ENCODE results near the gene CSPG5.
A peak's percentile ranks its signal among the peaks of the same experiment; 100 is the strongest.

Gene CSPG5

DNA sequence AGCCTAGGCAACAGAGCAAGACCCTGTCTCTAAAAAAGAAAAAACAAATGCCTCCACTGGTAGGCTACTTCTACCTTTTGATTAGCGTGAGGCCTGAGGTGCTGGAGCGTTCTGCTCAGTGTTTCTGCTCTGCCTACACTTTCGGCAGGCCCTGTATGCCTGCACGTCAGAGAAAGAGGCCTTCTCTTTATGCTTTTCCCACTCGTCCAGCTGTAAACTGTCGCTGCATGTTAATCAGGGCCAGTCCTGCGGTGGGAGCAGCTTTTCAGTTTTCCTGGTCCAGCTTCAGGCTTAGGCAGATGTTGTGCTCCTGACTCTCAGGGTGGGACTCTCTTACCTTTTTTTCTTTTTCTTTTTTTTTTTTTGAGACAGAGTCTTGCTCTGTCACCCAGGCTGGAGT is 25.3 kb downstream of the CSPG5 start:
- H3K27ac ChIP-seq = no peak overlapping the region
- no peak overlapping the region for H3K4me3 ChIP-seq

GRCh38 chr3:47542471-47543173 is 36.0 kb downstream of the CSPG5 start:
- H3K4me3 ChIP-seq = no peak overlapping the region
- H3K27ac ChIP-seq = peak overlapping the region in 1 of 21 experiments; percentile 22

DNA sequence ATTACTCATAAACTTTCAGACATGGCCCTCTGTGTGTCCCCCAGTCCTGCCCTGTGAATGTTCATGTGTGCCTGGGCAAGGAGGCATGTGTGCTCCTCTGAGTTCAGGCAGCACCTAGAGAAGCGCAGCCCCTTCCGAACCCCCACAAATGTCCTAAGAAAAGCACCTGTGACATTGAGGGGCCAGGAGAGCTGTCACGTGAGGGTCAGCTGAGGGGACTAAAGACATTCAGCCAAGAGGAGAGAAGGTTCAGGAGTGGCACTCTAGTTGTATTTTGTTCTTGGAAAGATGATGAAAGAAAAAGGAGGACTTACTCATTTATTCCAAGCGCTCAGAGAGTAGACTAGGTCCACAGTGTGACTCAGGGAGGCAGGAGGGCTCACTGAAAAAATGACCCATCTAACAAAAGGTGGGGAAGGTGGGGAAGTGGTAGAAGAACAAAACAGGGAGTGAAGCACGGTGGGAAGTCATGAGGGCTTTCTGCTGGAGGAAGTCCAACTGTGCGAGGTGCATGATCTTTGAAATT is 37.0 kb downstream of the CSPG5 start:
- Histone ChIP-seq H3K4me3 (no peak overlapping the region), H3K27ac (no peak overlapping the region)

- Histone ChIP-seq H3K27ac (no peak overlapping the region), H3K4me3 (no peak overlapping the region)
These were observed 38.4 kb downstream of the CSPG5 start for GRCh38 chr3:47540281-47540680.

DNA sequence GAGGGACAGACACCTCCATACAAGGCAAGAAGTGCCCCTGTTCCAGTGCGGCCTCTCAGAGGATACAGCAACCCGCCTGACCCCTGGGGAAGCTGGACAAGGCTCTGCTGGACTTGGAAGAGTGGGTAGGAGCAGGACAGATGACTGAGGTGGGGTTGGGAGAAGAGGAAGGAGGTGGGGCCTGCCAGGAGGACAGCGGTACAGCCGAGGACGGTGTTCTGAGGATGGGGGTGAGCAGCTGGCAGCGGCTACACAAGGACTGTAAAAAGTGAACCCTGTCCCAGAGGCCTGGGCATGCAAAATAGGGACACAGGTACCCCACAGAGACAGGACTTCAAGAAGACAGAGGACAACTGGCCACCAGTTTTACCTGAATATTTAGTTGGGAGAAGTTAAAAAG is 41.7 kb downstream of the CSPG5 start:
- Histone ChIP-seq H3K4me3 (no peak overlapping the region), H3K27ac (no peak overlapping the region)

DNA sequence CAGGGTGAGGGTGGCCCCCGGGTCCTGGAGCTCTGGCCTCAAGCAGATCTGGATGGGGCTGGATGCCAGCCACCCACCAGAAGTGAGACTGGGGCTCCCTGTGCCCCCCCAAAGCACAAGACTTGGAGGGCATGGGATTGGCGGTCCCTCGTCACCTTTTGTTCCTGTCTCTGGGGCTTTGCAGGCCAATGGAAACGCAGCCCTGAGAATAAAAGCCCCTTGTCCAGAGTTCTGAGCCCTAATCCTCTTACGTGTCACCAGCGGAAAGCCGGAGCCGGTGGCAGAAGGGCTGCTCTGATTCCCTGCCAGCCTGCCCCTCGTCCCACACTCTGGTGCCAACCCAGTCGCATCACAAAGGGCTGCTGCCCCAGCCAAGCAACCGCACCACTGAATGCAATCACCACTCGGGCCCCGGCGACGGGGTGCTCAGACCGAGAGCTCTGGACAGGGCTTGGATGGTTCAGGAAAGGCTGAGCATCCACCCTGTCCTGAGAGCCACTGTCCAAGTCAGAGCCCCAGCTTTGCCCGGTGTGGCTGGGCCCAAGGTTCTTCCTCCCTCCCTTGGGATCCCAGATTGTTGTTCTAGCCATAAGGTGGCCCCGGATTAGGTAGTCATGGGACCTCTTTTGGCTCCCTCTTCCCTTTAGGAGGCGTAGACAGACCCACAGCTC is 42.3 kb downstream of the CSPG5 start:
- Histone ChIP-seq H3K27ac (no peak overlapping the region), H3K4me3 (no peak overlapping the region)

DNA sequence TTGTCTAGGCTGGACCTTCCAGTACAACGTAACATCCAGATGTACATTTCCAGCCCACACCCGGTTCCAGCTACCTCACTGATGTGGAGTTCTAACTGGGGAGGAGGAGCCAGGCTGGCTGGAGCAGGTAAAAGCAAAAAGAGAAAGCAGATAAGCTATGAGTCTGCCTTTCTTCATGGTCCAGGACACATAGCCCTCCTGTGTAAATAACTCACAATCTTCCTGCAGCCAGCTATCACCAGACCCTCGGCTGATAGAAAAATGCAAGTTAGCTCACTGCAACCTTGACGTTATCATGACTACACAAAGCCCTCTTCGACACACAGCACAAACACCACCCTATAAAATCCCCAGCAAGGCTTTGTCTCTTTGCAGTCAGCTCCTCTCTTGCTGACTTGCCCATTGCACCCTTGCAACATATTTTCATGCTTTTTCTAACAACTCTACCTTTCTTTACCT is 44.6 kb downstream of the CSPG5 start:
- no peak overlapping the region for H3K4me3 ChIP-seq
- no peak overlapping the region for H3K27ac ChIP-seq

GRCh38 chr3:47533481-47533880 is 45.2 kb downstream of the CSPG5 start:
- Histone ChIP-seq H3K4me3 (no peak overlapping the region), H3K27ac (no peak overlapping the region)

DNA sequence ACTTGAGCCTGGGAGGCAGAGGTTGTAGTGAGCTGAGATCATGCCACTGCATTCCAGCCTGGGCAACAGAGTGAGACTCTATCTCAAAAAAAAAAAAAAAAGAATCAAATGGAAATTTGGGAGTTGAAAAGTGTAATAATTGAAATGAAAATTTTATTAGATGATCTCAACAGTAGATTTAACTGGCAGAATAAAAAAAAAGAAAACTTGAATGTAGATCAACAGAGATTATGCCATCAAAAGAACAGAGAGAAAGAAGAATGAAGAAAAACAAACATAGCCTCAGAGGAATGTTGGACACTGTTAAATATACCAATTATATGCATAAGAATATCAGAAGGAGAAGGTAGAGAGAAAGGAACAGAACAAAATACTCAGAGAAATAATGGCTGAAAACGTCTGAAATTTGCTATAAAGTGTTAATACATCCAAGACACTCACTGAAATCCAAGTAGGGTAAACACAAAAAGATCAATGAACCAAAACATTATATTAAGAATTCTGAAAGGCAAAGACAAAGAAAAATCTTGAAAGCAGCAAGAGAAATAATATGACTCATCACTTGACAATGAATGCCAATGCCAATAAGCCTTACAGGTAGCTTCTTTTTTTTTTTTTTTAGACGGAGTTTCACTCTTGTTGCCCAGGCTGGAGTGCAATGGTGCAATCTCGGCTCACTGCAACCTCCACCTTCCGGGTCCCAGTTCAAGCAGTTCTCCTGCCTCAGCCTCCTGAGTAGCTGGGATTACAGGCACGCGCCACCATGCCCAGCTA is 50.5 kb downstream of the CSPG5 start:
- Histone ChIP-seq H3K27ac (no peak overlapping the region), H3K4me3 (no peak overlapping the region)

DNA sequence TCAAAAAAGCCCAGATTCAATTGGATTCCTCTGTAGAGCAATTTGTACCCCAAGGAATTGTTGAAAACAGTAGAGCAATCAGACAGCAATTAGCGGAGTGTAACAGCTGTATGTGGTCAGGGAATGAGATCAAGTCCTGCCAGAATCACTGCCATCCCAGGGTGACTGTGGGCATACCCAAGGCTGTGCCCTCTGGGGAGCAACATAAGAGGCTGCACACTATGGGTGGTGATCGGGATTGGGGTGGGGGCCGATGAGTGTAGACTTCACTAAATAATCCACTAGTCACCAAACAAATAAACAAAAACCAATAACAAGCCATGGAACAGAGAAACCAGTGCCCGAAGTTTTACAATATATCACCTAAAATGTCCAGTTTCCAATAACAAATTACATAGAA is 53.0 kb downstream of the CSPG5 start:
- H3K4me3 ChIP-seq = no peak overlapping the region
- no peak overlapping the region for H3K27ac ChIP-seq

- H3K4me3 ChIP-seq = no peak overlapping the region
- no peak overlapping the region for H3K27ac ChIP-seq
These were observed 55.2 kb downstream of the CSPG5 start for GRCh38 chr3:47523310-47524073.

- Histone ChIP-seq H3K27ac (no peak overlapping the region), H3K4me3 (no peak overlapping the region)
These were observed 56.3 kb downstream of the CSPG5 start for GRCh38 chr3:47522082-47522987.

GRCh38 chr3:47520756-47521155 is 57.9 kb downstream of the CSPG5 start:
- H3K27ac ChIP-seq = no peak overlapping the region
- no peak overlapping the region for H3K4me3 ChIP-seq

- Histone ChIP-seq H3K27ac (no peak overlapping the region), H3K4me3 (no peak overlapping the region)
These were observed 60.7 kb downstream of the CSPG5 start for GRCh38 chr3:47517937-47518336.

GRCh38 chr3:47515864-47516319 is 62.8 kb downstream of the CSPG5 start:
- H3K4me3 ChIP-seq = no peak overlapping the region
- H3K27ac ChIP-seq = no peak overlapping the region

DNA sequence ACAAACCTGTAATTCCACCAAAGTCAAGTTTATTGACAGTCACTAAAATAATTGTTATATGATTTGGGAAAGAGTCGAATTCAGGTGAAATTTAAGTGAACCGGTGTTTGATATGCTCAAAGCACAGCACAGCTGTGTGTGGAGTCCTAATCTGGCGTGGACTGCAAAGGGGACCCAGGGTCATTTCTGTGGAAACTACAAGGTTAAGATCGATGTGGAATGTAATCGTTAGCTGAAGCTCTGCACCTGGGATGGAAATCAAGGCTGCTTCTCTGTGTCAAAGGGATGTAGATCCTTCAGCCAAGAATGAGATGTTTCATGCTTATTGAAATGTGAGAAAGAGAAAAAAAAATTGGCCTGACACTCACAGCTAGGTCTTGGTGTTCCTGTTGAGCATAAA is 63.6 kb downstream of the CSPG5 start:
- H3K4me3 ChIP-seq = no peak overlapping the region
- no peak overlapping the region for H3K27ac ChIP-seq

GRCh38 chr3:47513125-47513929 is 65.3 kb downstream of the CSPG5 start, which contains the start of gene ELP6:
Gene ELP6, minus strand, starts transcription at chr3:47513712. Its CDS starts 122 bp downstream, at chr3:47513590.
- Histone ChIP-seq H3K27ac (peak within 1 kb of the TSS; percentile 84 to 98 (median 92)), H3K4me3 (peak within 1 kb of the TSS; percentile 52 to 79 (median 68))

Measured in skin epidermis (tissue), 12 donors.